K562 (cell line): ENCODE data around the gene BRWD1. TPM values are rescaled to one million over a fixed set of nuclear protein-coding genes. Genes with fewer than 3 reads are reported as not detected.

Experiments
- CXXC5 ChIP-seq: fragments of 250-450 bp; sonication (Bioruptor Pico); IDR thresholded peaks from 2 replicates; pipeline ENCODE4 v1.8.0; 2022; ENCODE audit warnings: inconsistent platforms, mild to moderate bottlenecking, moderate library complexity
- DPF2 ChIP-seq: fragments of 450-650 bp; IDR thresholded peaks from 2 replicates; pipeline ENCODE4 v1.6.1; 2016
- GATAD2A ChIP-seq: fragments of 450-650 bp; IDR thresholded peaks from 2 replicates; pipeline ENCODE4 v1.6.1; 2017
- HMG20A ChIP-seq: fragments of 450-650 bp; formaldehyde crosslinking; conservative IDR thresholded peaks from 2 replicates; pipeline ENCODE4 v1.4.0; 2020; ENCODE audit warnings: mild to moderate bottlenecking, mixed read lengths
- JUN ChIP-seq, 2 experiments: sonication (generic) in 1 of 2; formaldehyde crosslinking in 1 of 2; IDR thresholded peaks; 2 replicates each; pipeline versions ENCODE4 v1.6.1 to v1.8.0; 2012 to 2022; ENCODE audit warnings: borderline replicate concordance in 2 of 2, mild to moderate bottlenecking in 2 of 2, improper control_type of control experiment in 1 of 2, low read depth in 1 of 2, low read length in 1 of 2, missing genetic modification reagents in 1 of 2
- NCOA6 ChIP-seq: fragments of 450-650 bp; IDR thresholded peaks from 2 replicates; pipeline ENCODE4 v1.6.1; 2017; ENCODE audit warnings: mild to moderate bottlenecking
- PHB2 ChIP-seq: fragments of 450-650 bp; IDR thresholded peaks from 2 replicates; pipeline ENCODE4 v1.6.1; 2017; ENCODE audit warnings: low read depth
- RBM17 ChIP-seq: fragments of 200-400 bp; formaldehyde crosslinking; IDR thresholded peaks from 2 replicates; pipeline ENCODE4 v1.6.1; 2017; ENCODE audit warnings: low read depth, mild to moderate bottlenecking, low read length, borderline replicate concordance
- RBM34 ChIP-seq: fragments of 200-400 bp; formaldehyde crosslinking; IDR thresholded peaks from 2 replicates; pipeline ENCODE4 v1.6.1; 2018; ENCODE audit warnings: low read length, borderline replicate concordance; ENCODE audit not compliant: insufficient read depth
- RFX7 ChIP-seq: fragments of 250-450 bp; sonication (Bioruptor Pico); IDR thresholded peaks from 2 replicates; pipeline ENCODE4 v1.5.1; 2021; ENCODE audit warnings: mild to moderate bottlenecking
- SP2 ChIP-seq: IDR thresholded peaks from 2 replicates; pipeline ENCODE4 v1.6.1; 2011; ENCODE audit warnings: mild to moderate bottlenecking, low read depth, low read length, moderate library complexity; ENCODE audit not compliant: poor library complexity, severe bottlenecking; ENCODE audit errors: extremely low read depth
- ZNF224 ChIP-seq: sonication (generic); formaldehyde crosslinking; IDR thresholded peaks from 2 replicates; pipeline ENCODE4 v1.8.0; 2022; ENCODE audit warnings: mild to moderate bottlenecking, missing genetic modification reagents
- ZNF696 ChIP-seq: fragments of 250-450 bp; sonication (Bioruptor Pico); conservative IDR thresholded peaks from 2 replicates; pipeline ENCODE4 v1.4.0; 2020; ENCODE audit warnings: mild to moderate bottlenecking, moderate library complexity
- ZNF707 ChIP-seq: fragments of 250-450 bp; sonication (Bioruptor Pico); conservative IDR thresholded peaks from 2 replicates; pipeline ENCODE4 v1.8.0; 2022; ENCODE audit warnings: inconsistent platforms, mild to moderate bottlenecking, moderate library complexity
- ZNF830 ChIP-seq: fragments of 250-450 bp; sonication (Bioruptor Pico); IDR thresholded peaks from 2 replicates; pipeline ENCODE4 v1.5.0; 2021; ENCODE audit warnings: mild to moderate bottlenecking
- polyA plus RNA-seq, 8 experiments: library from polyadenylated mRNA; depleted of rRNA in 4 of 8; stranded (reverse) in 5 of 8; unstranded in 3 of 8; fragments of >200 nt; fragmentation: Nextera tagmentation in 2 of 8; fragmentation: Illumina TruSeq in 1 of 8; extraction: Ambion mirVana in 2 of 8; extraction: Trizol in 1 of 8; gene quantifications; 2 replicates each; pipeline versions ENCODE4 v1.2.1 to v1.2.3, GENCODE V29; 2011 to 2014; ENCODE audit warnings: inconsistent platforms in 1 of 8, missing spikeins in 1 of 8
- total RNA-seq, 7 experiments: library from RNA; depleted of rRNA in 6 of 7; stranded (reverse); fragments of >200 nt in 6 of 7; fragmentation: Illumina TruSeq in 2 of 7; extraction: Trizol in 2 of 7; gene quantifications; 2 replicates each; pipeline versions ENCODE4 v1.2.1 to v1.2.3, GENCODE V29; 2011 to 2021; ENCODE audit warnings: low replicate concordance in 1 of 7
- TF ChIP-seq, protein P1 (sequence below): fragments of 250-450 bp; sonication (Bioruptor Pico); IDR thresholded peaks from 2 replicates; pipeline ENCODE4 v1.4.0; 2020
- TF ChIP-seq, protein P2 (sequence below): sonication (generic); formaldehyde crosslinking; IDR thresholded peaks from 2 replicates; pipeline ENCODE4 v1.8.0; 2022; ENCODE audit warnings: mild to moderate bottlenecking, missing genetic modification reagents
- TF ChIP-seq, protein P3 (sequence below): fragments of 200-800 bp; sonication (Bioruptor generic); IDR thresholded peaks from 2 replicates; pipeline ENCODE4 v1.6.1; 2016; ENCODE audit warnings: missing genetic modification characterization, missing compliant biosample characterization

BRWD1 gene
- total and polyA plus RNA-seq, 9 of the 15 experiments (the other 6 are each of a cell fraction or from before 2014, with no cell fraction given): 10.1 to 60.2 (median 34.1) TPM

DNA sequence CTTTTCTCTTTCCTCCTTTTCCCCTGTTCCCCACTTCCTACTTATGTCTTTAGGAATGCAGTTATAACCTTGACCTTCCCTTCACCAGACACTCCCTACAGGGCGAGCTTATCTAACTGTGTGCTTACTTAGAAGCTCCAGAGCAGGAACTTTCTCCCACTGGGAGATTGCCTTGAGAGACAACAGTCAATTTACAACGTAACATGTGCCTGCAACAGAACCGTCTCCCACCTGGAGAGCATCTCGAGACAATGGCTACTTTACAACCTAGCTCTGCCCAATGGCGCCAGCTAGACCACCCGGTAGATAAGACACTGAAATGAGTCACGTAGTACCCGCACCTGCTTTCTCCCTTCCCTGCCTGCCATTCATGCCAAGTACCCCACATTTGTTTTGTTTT lies 18.7 kb upstream of the BRWD1 start (continued):
- TF ChIP-seq JUN (IDR thresholded peaks at IDR 0.05; ENCODE audit: borderline replicate concordance, low read depth, low read length): no peak
- TF ChIP-seq JUN (CRISPR knock-in tag; IDR thresholded peaks at IDR 0.05; ENCODE audit: borderline replicate concordance): no peak
- TF ChIP-seq CXXC5 (CRISPR knock-in tag): 0 out of 2 replicates have a peak, but pooled peaks have one; percentile 21
- no peak for TF ChIP-seq ZNF224 (CRISPR knock-in tag)
- TF ChIP-seq RFX7 (CRISPR knock-in tag): no peak
- no peak for TF ChIP-seq PHB2
- TF ChIP-seq SP2: no peak
- TF ChIP-seq ZNF696 (CRISPR knock-in tag): no peak
- TF ChIP-seq HMG20A (CRISPR knock-in tag): no peak
- no peak for TF ChIP-seq RBM17
- no peak for TF ChIP-seq ZNF830
- no peak for TF ChIP-seq RBM34
- TF ChIP-seq, protein P1, sequence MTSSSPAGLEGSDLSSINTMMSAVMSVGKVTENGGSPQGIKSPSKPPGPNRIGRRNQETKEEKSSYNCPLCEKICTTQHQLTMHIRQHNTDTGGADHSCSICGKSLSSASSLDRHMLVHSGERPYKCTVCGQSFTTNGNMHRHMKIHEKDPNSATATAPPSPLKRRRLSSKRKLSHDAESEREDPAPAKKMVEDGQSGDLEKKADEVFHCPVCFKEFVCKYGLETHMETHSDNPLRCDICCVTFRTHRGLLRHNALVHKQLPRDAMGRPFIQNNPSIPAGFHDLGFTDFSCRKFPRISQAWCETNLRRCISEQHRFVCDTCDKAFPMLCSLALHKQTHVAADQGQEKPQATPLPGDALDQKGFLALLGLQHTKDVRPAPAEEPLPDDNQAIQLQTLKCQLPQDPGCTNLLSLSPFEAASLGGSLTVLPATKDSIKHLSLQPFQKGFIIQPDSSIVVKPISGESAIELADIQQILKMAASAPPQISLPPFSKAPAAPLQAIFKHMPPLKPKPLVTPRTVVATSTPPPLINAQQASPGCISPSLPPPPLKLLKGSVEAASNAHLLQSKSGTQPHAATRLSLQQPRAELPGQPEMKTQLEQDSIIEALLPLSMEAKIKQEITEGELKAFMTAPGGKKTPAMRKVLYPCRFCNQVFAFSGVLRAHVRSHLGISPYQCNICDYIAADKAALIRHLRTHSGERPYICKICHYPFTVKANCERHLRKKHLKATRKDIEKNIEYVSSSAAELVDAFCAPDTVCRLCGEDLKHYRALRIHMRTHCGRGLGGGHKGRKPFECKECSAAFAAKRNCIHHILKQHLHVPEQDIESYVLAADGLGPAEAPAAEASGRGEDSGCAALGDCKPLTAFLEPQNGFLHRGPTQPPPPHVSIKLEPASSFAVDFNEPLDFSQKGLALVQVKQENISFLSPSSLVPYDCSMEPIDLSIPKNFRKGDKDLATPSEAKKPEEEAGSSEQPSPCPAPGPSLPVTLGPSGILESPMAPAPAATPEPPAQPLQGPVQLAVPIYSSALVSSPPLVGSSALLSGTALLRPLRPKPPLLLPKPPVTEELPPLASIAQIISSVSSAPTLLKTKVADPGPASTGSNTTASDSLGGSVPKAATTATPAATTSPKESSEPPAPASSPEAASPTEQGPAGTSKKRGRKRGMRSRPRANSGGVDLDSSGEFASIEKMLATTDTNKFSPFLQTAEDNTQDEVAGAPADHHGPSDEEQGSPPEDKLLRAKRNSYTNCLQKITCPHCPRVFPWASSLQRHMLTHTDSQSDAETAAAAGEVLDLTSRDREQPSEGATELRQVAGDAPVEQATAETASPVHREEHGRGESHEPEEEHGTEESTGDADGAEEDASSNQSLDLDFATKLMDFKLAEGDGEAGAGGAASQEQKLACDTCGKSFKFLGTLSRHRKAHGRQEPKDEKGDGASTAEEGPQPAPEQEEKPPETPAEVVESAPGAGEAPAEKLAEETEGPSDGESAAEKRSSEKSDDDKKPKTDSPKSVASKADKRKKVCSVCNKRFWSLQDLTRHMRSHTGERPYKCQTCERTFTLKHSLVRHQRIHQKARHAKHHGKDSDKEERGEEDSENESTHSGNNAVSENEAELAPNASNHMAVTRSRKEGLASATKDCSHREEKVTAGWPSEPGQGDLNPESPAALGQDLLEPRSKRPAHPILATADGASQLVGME: no peak
- no peak for TF ChIP-seq ZNF707 (CRISPR knock-in tag)
- TF ChIP-seq, protein P2, sequence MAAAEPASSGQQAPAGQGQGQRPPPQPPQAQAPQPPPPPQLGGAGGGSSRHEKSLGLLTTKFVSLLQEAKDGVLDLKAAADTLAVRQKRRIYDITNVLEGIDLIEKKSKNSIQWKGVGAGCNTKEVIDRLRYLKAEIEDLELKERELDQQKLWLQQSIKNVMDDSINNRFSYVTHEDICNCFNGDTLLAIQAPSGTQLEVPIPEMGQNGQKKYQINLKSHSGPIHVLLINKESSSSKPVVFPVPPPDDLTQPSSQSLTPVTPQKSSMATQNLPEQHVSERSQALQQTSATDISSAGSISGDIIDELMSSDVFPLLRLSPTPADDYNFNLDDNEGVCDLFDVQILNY (CRISPR knock-in tag): no peak
- TF ChIP-seq, protein P3, sequence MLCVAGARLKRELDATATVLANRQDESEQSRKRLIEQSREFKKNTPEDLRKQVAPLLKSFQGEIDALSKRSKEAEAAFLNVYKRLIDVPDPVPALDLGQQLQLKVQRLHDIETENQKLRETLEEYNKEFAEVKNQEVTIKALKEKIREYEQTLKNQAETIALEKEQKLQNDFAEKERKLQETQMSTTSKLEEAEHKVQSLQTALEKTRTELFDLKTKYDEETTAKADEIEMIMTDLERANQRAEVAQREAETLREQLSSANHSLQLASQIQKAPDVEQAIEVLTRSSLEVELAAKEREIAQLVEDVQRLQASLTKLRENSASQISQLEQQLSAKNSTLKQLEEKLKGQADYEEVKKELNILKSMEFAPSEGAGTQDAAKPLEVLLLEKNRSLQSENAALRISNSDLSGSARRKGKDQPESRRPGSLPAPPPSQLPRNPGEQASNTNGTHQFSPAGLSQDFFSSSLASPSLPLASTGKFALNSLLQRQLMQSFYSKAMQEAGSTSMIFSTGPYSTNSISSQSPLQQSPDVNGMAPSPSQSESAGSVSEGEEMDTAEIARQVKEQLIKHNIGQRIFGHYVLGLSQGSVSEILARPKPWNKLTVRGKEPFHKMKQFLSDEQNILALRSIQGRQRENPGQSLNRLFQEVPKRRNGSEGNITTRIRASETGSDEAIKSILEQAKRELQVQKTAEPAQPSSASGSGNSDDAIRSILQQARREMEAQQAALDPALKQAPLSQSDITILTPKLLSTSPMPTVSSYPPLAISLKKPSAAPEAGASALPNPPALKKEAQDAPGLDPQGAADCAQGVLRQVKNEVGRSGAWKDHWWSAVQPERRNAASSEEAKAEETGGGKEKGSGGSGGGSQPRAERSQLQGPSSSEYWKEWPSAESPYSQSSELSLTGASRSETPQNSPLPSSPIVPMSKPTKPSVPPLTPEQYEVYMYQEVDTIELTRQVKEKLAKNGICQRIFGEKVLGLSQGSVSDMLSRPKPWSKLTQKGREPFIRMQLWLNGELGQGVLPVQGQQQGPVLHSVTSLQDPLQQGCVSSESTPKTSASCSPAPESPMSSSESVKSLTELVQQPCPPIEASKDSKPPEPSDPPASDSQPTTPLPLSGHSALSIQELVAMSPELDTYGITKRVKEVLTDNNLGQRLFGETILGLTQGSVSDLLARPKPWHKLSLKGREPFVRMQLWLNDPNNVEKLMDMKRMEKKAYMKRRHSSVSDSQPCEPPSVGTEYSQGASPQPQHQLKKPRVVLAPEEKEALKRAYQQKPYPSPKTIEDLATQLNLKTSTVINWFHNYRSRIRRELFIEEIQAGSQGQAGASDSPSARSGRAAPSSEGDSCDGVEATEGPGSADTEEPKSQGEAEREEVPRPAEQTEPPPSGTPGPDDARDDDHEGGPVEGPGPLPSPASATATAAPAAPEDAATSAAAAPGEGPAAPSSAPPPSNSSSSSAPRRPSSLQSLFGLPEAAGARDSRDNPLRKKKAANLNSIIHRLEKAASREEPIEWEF (CRISPR knock-in tag): no peak
- TF ChIP-seq NCOA6: no peak
- TF ChIP-seq DPF2: peak; percentile 61
- TF ChIP-seq GATAD2A: no peak
